Prostate gland (tissue), 2 donors: ENCODE measurements around the gene FRYL.

Source experiments
- CTCF ChIP-seq, 4 experiments: fragments of 200-600 bp in 2 of 4; fragments of 450-650 bp in 2 of 4; sonication (generic) in 2 of 4; IDR thresholded peaks; 1 replicate in 3 of 4; 2 replicates in 1 of 4; pipeline ENCODE4 v1.5.1; 2016 to 2019; ENCODE audit warnings: antibody characterized with exemption in 4 of 4, mild to moderate bottlenecking in 2 of 4, moderate library complexity in 2 of 4
- POLR2A ChIP-seq: fragments of 450-650 bp; IDR thresholded peaks from one replicate; pipeline ENCODE4 v1.6.1; 2016; ENCODE audit warnings: antibody characterized with exemption, mild to moderate bottlenecking
- POLR2AphosphoS5 ChIP-seq: sonication (generic); formaldehyde crosslinking; IDR thresholded peaks from one replicate; pipeline ENCODE4 v1.6.1; 2017; ENCODE audit warnings: antibody characterized with exemption

GRCh38 chr4:48753159-48753558 is 26.9 kb downstream of the FRYL start:
- TF ChIP-seq CTCF (IDR thresholded peaks at IDR 0.05) (no peak), POLR2A (no peak), POLR2AphosphoS5 (no peak)
